A673 (cell line): ENCODE measurements around the gene PARD6A. TPM values are rescaled to one million over a fixed set of nuclear protein-coding genes. Genes with fewer than 3 reads are reported as not detected.

Experiments used
- BruUV-seq: library from RNA; stranded (reverse); fragments of 400-500 nt; replicated peaks from 2 replicates; lab custom pipeline; 2021; lab: Mats Ljungman, UMichigan
- CTCF ChIA-PET: fragments of 300-600 bp; sonication (Branson Sonifier 250); formaldehyde crosslinking; loops from one replicate; lab custom pipeline; 2022; ENCODE audit warnings: antibody characterized with exemption; lab: Charles Lee
- POLR2A ChIA-PET: fragments of 300-600 bp; sonication (Branson Sonifier 250); formaldehyde crosslinking; loops from one replicate; lab custom pipeline; 2022; ENCODE audit warnings: antibody characterized with exemption; ENCODE audit not compliant: low non-redundant PET; lab: Charles Lee
- DNase-seq: peaks from one replicate; pipeline ENCODE4 v3.0.0-alpha.2; 2015; ENCODE audit warnings: low spot score
- H3K27ac ChIP-seq: fragments of 200-600 bp; sonication (generic); 2 replicates; pipeline ENCODE4 v1.5.1; 2016; ENCODE audit warnings: mixed run types, low read depth, mild to moderate bottlenecking, mixed read lengths, antibody characterized with exemption, low read length; ENCODE audit not compliant: poor library complexity, severe bottlenecking
- H3K27me3 ChIP-seq: fragments of 200-600 bp; sonication (generic); replicated peaks from 2 replicates; pipeline ENCODE4 v1.6.1; 2017; ENCODE audit warnings: mixed run types, low read depth, mild to moderate bottlenecking, mixed read lengths, antibody characterized with exemption, low read length; ENCODE audit not compliant: insufficient read depth, poor library complexity
- H3K36me3 ChIP-seq: fragments of 200-600 bp; sonication (generic); 2 replicates; pipeline ENCODE4 v1.6.1; 2016; ENCODE audit warnings: mixed run types, mild to moderate bottlenecking, mixed read lengths, antibody characterized with exemption, low read length; ENCODE audit not compliant: insufficient read depth, poor library complexity, severe bottlenecking
- H3K4me1 ChIP-seq: fragments of 200-600 bp; sonication (generic); 2 replicates; pipeline ENCODE4 v1.6.1; 2017; ENCODE audit warnings: mixed run types, mild to moderate bottlenecking, mixed read lengths, antibody characterized with exemption, low read length; ENCODE audit not compliant: insufficient read depth, poor library complexity, severe bottlenecking
- H3K4me3 ChIP-seq: fragments of 200-600 bp; sonication (generic); 2 replicates; pipeline ENCODE4 v1.5.1; 2016; ENCODE audit warnings: low read depth, mixed run types, mild to moderate bottlenecking, mixed read lengths, low read length; ENCODE audit not compliant: poor library complexity, severe bottlenecking
- H3K9me3 ChIP-seq: fragments of 200-600 bp; sonication (generic); 2 replicates; pipeline ENCODE4 v1.6.1; 2016; ENCODE audit warnings: mixed run types, low read depth, mild to moderate bottlenecking, mixed read lengths, antibody characterized with exemption, low read length; ENCODE audit not compliant: poor library complexity, severe bottlenecking
- EZH2 ChIP-seq: fragments of 200-600 bp; sonication (generic); IDR thresholded peaks from 2 replicates; pipeline ENCODE4 v1.6.1; 2017; ENCODE audit warnings: borderline replicate concordance, low read depth, mild to moderate bottlenecking, mixed read lengths, antibody characterized with exemption, low read length; ENCODE audit not compliant: poor library complexity, severe bottlenecking
- intact Hi-C: fragments of 100-400 bp; cut with micrococcal nuclease; formaldehyde crosslinking; loops from one replicate; pipeline ENCODE4 v1.10.0; 2022; ENCODE audit not compliant: unreplicated experiment
- total RNA-seq: library from RNA; stranded (reverse); gene quantifications from 2 replicates; pipeline ENCODE4 v1.2.3, GENCODE V29; 2021
- TF ChIP-seq, protein P1 (sequence below): fragments of 300-800, 200-600 bp; sonication (generic); conservative IDR thresholded peaks from 2 replicates; pipeline ENCODE4 v1.5.1; 2017; ENCODE audit warnings: low read depth, mild to moderate bottlenecking, antibody characterized with exemption, low read length, moderate library complexity, mixed read lengths

Gene PARD6A
- total RNA-seq, 1 experiment from 2014 or later: 8.6 TPM

DNA sequence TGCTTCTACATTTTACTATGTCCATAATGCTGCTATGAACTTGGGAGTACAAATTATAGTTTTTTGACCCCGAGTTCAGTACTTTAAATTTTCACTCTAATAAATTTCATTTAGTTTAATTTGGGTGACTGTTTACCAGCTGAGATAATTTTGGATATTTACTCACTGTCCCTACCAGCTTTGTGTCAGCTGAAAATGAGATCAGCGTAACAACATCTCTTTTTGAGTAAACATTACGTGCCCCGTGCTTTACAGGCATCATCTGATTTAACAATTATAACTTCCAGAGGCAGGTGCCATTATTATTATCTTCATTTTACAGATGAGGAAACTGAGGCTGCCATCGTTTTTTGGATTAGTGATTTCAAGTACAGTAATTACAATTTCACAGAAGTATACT lies 43.4 kb downstream of the PARD6A start:
- no peak overlapping the region for H3K4me3 ChIP-seq
- no peaks in the 10 kb centered on the region for H3K27me3 ChIP-seq
- CTCF ChIA-PET: no interaction called here
- no peaks in the 10 kb centered on the region for H3K36me3 ChIP-seq
- DNase-seq: no peak
- intact Hi-C loops: no loop called here
- no peaks in the 10 kb centered on the region for H3K9me3 ChIP-seq
- BruUV-seq: no TSS peak
- no peak overlapping the region for H3K27ac ChIP-seq
- TF ChIP-seq EZH2: no peak
- TF ChIP-seq, protein P1, sequence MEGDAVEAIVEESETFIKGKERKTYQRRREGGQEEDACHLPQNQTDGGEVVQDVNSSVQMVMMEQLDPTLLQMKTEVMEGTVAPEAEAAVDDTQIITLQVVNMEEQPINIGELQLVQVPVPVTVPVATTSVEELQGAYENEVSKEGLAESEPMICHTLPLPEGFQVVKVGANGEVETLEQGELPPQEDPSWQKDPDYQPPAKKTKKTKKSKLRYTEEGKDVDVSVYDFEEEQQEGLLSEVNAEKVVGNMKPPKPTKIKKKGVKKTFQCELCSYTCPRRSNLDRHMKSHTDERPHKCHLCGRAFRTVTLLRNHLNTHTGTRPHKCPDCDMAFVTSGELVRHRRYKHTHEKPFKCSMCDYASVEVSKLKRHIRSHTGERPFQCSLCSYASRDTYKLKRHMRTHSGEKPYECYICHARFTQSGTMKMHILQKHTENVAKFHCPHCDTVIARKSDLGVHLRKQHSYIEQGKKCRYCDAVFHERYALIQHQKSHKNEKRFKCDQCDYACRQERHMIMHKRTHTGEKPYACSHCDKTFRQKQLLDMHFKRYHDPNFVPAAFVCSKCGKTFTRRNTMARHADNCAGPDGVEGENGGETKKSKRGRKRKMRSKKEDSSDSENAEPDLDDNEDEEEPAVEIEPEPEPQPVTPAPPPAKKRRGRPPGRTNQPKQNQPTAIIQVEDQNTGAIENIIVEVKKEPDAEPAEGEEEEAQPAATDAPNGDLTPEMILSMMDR: no peak
- no peaks in the 10 kb centered on the region for H3K4me1 ChIP-seq
- POLR2A ChIA-PET: no interaction called here

DNA sequence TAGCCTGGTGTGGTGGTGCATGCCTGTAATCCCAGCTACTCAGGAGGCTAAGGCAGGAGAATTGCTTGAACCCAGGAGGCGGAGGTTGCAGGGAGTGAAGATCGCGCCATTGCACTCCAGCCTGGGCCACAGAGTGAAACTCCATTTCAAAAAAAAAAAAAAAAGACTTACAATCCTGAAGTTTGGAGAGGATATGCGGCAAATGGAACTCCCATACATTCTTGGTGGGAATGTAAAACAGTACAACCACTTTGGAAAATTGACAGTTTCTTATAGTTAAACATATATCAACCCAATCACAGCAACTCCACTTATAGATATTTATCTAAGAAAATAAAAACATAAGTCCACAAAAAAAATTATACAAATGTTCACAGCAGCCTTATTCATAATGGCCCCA lies 46.5 kb downstream of the PARD6A start:
- Histone ChIP-seq H3K27ac (no peak overlapping the region), H3K36me3 (no peaks in the 10 kb centered on the region), H3K27me3 (no peaks in the 10 kb centered on the region), H3K9me3 (no peaks in the 10 kb centered on the region), H3K4me1 (no peaks in the 10 kb centered on the region), H3K4me3 (no peak overlapping the region)
- no peak for DNase-seq
- intact Hi-C loops: no loop called here
- POLR2A ChIA-PET: no interaction called here
- TF ChIP-seq, protein P1: no peak
- TF ChIP-seq EZH2: no peak
- no TSS peak for BruUV-seq
- CTCF ChIA-PET: no interaction called here

DNA sequence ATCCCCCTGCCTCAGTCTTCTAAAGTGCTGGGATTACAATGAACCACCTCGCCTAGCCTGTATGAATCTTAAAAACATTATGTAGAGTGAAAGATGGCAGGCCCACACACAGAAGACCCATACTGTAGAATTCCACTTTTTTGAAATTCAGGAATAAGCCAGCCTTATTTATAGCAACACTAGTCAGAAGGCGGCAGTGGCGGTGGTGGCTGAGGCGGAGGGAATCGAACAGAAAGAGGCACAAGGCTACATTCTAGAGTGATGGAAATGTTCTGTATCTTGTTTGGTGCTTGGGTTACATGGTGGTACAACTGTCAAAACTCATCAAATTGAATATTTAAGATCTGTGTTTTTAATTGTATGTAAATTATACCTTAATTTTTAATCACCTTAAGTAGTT lies 47.0 kb downstream of the PARD6A start:
- BruUV-seq: no TSS peak
- CTCF ChIA-PET: interaction anchor here (0.6 kb wide), 1 partner anchor 232 kb away, joined by 9 read pairs; no protein-coding TSS in a partner anchor
- DNase-seq: no peak
- intact Hi-C loops: no loop called here
- Histone ChIP-seq H3K36me3 (no peaks in the 10 kb centered on the region), H3K9me3 (no peaks in the 10 kb centered on the region), H3K27ac (no peak overlapping the region), H3K27me3 (no peaks in the 10 kb centered on the region), H3K4me1 (no peaks in the 10 kb centered on the region), H3K4me3 (no peak overlapping the region)
- POLR2A ChIA-PET: no interaction called here
- TF ChIP-seq, protein P1: no peak
- TF ChIP-seq EZH2: no peak
